Measurements from ENCODE around the gene UGT1A1.

The UGT1A1 gene

DNA sequence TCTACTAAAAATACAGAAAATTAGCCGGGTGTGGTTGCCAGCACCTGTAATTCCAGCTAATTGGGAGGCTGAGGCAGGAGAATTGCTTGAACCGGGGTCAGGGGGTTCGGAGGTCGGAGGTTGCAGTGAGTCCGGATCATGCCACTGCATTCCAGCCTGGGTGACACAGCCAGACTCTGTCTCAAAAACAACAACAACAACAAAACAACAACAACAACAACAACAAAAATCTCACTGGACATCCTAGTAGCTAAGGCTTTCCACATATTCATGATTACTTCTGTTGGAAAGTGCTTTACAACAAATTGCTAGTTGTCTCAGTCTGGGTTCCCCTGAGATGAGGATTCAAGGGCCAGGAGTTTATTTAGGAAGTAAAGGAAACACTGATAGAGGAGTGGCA lies 13.8 kb downstream of the UGT1A1 start:
- Histone ChIP-seq H3K4me3 (ENCODE audit: low read depth in 1 of 5, low read length in 5 of 5) (no peak overlapping the region), H3K4me1 (ENCODE audit: control insufficient read depth in 5 of 5, insufficient read depth in 5 of 5, low read length in 5 of 5) (no peaks in the 10 kb centered on the region), H3K27me3 (ENCODE audit: control insufficient read depth in 5 of 5, insufficient read depth in 4 of 5, low read length in 5 of 5) (peaks cover 0 to 4% (median 2%) of the 10 kb centered on the region in 5 donors), H3K9me3 (ENCODE audit: control insufficient read depth in 5 of 5, low read length in 5 of 5) (peaks cover 5 to 12% (median 8%) of the 10 kb centered on the region in 5 donors), H3K27ac (ENCODE audit: low read depth, low read length) (no peak overlapping the region), H3K36me3 (ENCODE audit: control insufficient read depth in 5 of 5, insufficient read depth in 5 of 5, low read length in 5 of 5) (no peaks in the 10 kb centered on the region), H3K9ac (ENCODE audit: low read length in 5 of 5) (no peak overlapping the region)

DNA sequence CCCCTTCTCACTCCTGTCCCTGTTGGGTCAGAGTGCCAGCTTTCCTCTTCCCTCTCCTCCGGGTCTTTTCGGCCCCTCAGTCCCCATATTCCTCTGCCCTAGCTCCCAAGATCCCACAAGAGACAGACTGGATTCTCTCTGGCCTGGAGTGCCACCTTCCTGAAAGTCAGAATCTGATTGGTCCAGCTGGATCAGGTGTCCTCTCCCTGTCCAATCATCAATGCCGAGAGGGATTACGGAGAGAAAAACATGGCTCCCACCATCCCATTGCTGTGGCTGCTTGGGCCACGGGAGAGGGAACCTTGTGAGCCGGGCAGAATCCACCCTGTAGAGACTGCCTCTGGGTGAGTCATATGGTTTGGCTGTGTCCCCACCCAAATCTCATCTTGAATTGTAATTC lies 15.3 kb downstream of the UGT1A1 start:
- no peak overlapping the region for H3K9ac ChIP-seq (ENCODE audit: low read length in 5 of 5)
- no peaks in the 10 kb centered on the region for H3K4me1 ChIP-seq (ENCODE audit: control insufficient read depth in 5 of 5, insufficient read depth in 5 of 5, low read length in 5 of 5)
- H3K9me3 ChIP-seq (ENCODE audit: control insufficient read depth in 5 of 5, low read length in 5 of 5), result peaks cover 5 to 13% (median 8%) of the 10 kb centered on the region in 5 donors
- H3K36me3 ChIP-seq (ENCODE audit: control insufficient read depth in 5 of 5, insufficient read depth in 5 of 5, low read length in 5 of 5), result no peaks in the 10 kb centered on the region
- no peak overlapping the region for H3K4me3 ChIP-seq (ENCODE audit: low read depth in 1 of 5, low read length in 5 of 5)
- H3K27me3 ChIP-seq (ENCODE audit: control insufficient read depth in 5 of 5, insufficient read depth in 4 of 5, low read length in 5 of 5), result peaks cover 0 to 2% (median 0%) of the 10 kb centered on the region in 5 donors
- H3K27ac ChIP-seq (ENCODE audit: low read depth, low read length), result no peak overlapping the region

DNA sequence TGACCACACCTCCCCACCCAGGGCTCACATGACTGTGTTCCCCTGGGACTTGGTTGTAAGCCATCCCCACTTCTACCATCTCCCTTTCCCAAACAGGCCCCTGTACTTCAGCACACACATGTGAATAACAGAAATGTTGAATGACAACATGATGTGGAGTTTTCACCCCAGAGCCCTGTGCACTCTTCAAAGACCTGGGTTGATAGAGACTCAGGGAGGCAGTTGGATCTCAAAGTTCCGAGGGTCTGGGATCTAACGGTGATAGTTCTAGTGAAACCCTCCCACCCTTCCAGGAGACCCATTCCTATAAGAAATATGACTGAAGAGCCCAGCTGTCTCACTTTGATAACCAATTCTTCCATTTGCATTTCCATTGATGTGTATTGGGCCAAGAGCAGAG lies 18.0 kb downstream of the UGT1A1 start, which contains the start of gene MROH2A:
TSS of gene MROH2A (plus strand) at position 301 of the 400 bp plus-strand sequence. CDS start 1,029 bp downstream, outside the sequence.
- Histone ChIP-seq H3K9me3 (ENCODE audit: control insufficient read depth in 5 of 5, low read length in 5 of 5) (peaks cover 5 to 13% (median 8%) of the 10 kb centered on the region in 5 donors), H3K36me3 (ENCODE audit: control insufficient read depth in 5 of 5, insufficient read depth in 5 of 5, low read length in 5 of 5) (no peaks in the 10 kb centered on the region), H3K27me3 (ENCODE audit: control insufficient read depth in 5 of 5, insufficient read depth in 4 of 5, low read length in 5 of 5) (no peaks in the 10 kb centered on the region), H3K27ac (ENCODE audit: low read depth, low read length) (no peak within 1 kb of the TSS), H3K4me1 (ENCODE audit: control insufficient read depth in 5 of 5, insufficient read depth in 5 of 5, low read length in 5 of 5) (no peaks in the 10 kb centered on the region), H3K4me3 (ENCODE audit: low read depth in 1 of 5, low read length in 5 of 5) (no peak within 1 kb of the TSS), H3K9ac (ENCODE audit: low read length in 5 of 5) (no peak within 1 kb of the TSS)

DNA sequence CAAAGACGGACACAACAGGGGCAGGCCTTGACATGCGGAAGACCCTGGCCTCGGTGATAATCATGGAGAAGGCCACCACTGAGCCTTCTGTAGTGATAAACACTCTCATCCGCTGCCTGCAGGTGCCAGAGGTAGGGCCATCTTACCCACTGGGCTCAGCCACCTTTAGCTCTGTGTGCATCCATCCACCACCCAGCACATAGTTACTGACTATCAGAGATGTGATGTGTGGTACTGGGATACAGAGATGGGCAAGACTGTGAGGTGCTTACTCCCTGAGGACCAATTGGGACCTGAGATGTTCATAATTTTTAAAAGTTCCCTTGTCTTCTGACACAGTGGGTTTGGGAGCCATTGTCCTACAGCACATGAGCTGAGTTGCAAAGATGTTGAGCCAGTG lies 19.7 kb downstream of the UGT1A1 start:
- Histone ChIP-seq H3K27ac (ENCODE audit: low read depth, low read length) (no peak overlapping the region), H3K36me3 (ENCODE audit: control insufficient read depth in 5 of 5, insufficient read depth in 5 of 5, low read length in 5 of 5) (no peaks in the 10 kb centered on the region), H3K4me3 (ENCODE audit: low read depth in 1 of 5, low read length in 5 of 5) (no peak overlapping the region), H3K27me3 (ENCODE audit: control insufficient read depth in 5 of 5, insufficient read depth in 4 of 5, low read length in 5 of 5) (no peaks in the 10 kb centered on the region), H3K4me1 (ENCODE audit: control insufficient read depth in 5 of 5, insufficient read depth in 5 of 5, low read length in 5 of 5) (no peaks in the 10 kb centered on the region), H3K9me3 (ENCODE audit: control insufficient read depth in 5 of 5, low read length in 5 of 5) (peaks cover 5 to 13% (median 8%) of the 10 kb centered on the region in 5 donors), H3K9ac (ENCODE audit: low read length in 5 of 5) (no peak overlapping the region)

DNA sequence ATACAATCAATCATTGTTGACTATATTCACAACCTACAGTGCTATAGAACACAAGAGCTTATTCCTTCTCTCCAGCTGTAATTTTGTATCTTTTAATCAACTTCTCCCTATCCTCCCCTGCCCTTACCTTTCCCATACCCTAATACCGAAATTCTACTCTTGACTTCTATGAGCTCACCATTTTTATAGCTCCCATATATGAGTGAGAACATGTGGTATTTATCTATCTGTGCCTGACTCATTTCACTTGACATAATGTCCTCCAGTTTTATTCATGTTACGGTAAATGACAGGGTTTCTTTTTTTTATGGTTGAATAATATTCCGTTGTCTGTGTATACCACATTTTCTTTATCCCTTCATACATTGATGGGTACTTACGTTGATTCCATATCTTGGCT lies 20.7 kb downstream of the UGT1A1 start:
- no peak overlapping the region for H3K9ac ChIP-seq (ENCODE audit: low read length in 5 of 5)
- H3K9me3 ChIP-seq (ENCODE audit: control insufficient read depth in 5 of 5, low read length in 5 of 5), result peaks cover 5 to 9% (median 8%) of the 10 kb centered on the region in 5 donors
- no peak overlapping the region for H3K27ac ChIP-seq (ENCODE audit: low read depth, low read length)
- no peaks in the 10 kb centered on the region for H3K4me1 ChIP-seq (ENCODE audit: control insufficient read depth in 5 of 5, insufficient read depth in 5 of 5, low read length in 5 of 5)
- no peaks in the 10 kb centered on the region for H3K36me3 ChIP-seq (ENCODE audit: control insufficient read depth in 5 of 5, insufficient read depth in 5 of 5, low read length in 5 of 5)
- no peak overlapping the region for H3K4me3 ChIP-seq (ENCODE audit: low read depth in 1 of 5, low read length in 5 of 5)
- H3K27me3 ChIP-seq (ENCODE audit: control insufficient read depth in 5 of 5, insufficient read depth in 4 of 5, low read length in 5 of 5), result no peaks in the 10 kb centered on the region

DNA sequence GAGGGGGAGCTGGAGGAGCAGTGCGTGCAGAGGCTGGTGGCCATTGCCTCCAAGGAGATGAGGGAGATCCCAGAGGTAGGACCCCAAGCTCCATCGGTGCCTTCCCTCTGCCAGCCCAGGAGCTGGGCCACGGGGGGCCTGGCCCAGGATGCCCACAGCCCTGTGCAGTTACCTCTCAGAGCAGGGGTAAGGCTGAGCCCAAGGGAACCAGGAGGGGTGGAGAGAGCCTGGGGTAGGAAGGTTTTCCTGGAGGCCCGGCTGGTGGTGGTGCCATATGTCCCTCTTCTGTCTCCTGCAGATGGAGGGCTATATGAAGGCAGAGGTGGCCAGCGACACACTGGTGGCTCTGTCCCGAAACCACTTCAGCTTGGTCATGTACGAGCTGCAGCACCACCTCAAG lies 29.5 kb downstream of the UGT1A1 start:
- Histone ChIP-seq H3K27me3 (ENCODE audit: control insufficient read depth in 5 of 5, insufficient read depth in 4 of 5, low read length in 5 of 5) (peaks cover 0 to 3% (median 0%) of the 10 kb centered on the region in 5 donors), H3K4me1 (ENCODE audit: control insufficient read depth in 5 of 5, insufficient read depth in 5 of 5, low read length in 5 of 5) (no peaks in the 10 kb centered on the region), H3K36me3 (ENCODE audit: control insufficient read depth in 5 of 5, insufficient read depth in 5 of 5, low read length in 5 of 5) (no peaks in the 10 kb centered on the region), H3K4me3 (ENCODE audit: low read depth in 1 of 5, low read length in 5 of 5) (peak overlapping the region in 1 of 5 donors; percentile 26), H3K9me3 (ENCODE audit: control insufficient read depth in 5 of 5, low read length in 5 of 5) (no peaks in the 10 kb centered on the region), H3K9ac (ENCODE audit: low read length in 5 of 5) (no peak overlapping the region), H3K27ac (ENCODE audit: low read depth, low read length) (no peak overlapping the region)

DNA sequence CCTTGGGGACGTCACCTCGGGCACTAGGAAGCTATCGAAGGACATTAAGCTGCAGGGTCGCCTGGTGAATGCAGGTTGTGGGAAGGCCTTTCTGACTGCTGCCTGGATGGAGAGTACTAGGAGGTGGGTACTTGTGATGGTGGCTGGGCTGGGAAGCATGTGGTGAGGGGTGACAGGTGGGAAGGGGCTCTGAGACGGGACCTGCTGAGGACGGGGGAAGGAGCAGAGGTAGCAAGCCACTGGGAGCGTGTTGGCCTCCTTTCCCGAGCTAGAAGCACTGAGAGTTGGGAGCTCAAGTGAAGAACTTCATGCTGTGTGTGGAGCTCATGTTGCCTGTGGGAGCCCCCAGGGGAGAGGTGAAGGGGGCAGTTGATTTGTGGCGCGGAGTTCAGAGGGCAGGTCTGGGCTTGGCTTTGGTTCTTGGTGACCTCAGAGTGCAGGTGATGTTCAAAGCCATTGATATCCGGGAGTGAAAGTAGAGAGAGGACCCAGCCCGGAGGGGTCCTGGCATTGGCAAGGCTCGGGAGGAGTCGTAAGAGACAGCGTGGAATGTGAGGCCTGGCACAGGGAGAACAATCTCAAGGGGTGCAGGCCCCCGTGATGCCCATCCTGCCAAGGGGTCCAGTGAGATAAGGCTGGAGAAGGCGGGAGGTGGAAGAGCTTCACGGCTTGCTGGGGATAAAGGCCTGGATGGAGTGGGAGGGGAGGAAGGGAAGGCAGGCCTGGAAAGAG lies 31.2 kb downstream of the UGT1A1 start:
- Histone ChIP-seq H3K27ac (ENCODE audit: low read depth, low read length) (no peak overlapping the region), H3K9me3 (ENCODE audit: control insufficient read depth in 5 of 5, low read length in 5 of 5) (no peaks in the 10 kb centered on the region), H3K27me3 (ENCODE audit: control insufficient read depth in 5 of 5, insufficient read depth in 4 of 5, low read length in 5 of 5) (peaks cover 0 to 3% (median 0%) of the 10 kb centered on the region in 5 donors)

DNA sequence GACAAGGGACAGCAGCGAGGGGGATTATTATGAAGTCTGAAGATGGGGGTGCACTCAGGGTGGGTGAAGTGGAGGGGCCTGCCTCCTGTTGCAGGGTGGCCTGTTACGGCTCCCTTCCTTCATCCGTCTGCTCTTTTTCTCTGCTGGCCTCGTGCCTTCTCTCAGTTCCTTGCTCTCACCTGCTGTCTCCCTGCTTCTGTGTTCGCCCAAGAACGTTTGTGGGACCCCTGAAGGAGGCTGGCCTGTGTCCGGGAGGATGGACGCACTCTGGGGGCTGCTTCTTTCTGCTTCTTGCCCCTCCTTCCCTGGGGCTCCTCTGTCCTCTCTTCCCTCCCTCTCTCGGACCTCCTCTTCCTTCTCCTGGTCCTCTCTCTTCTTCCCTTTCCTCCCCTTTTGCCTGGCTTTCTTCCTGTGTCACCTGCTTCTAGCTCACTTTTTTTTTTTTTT lies 31.8 kb downstream of the UGT1A1 start:
- peaks cover 0 to 3% (median 0%) of the 10 kb centered on the region in 5 donors for H3K27me3 ChIP-seq (ENCODE audit: control insufficient read depth in 5 of 5, insufficient read depth in 4 of 5, low read length in 5 of 5)
- H3K4me1 ChIP-seq (ENCODE audit: control insufficient read depth in 5 of 5, insufficient read depth in 5 of 5, low read length in 5 of 5), result no peaks in the 10 kb centered on the region
- H3K9me3 ChIP-seq (ENCODE audit: control insufficient read depth in 5 of 5, low read length in 5 of 5), result no peaks in the 10 kb centered on the region
- no peak overlapping the region for H3K27ac ChIP-seq (ENCODE audit: low read depth, low read length)
- no peak overlapping the region for H3K4me3 ChIP-seq (ENCODE audit: low read depth in 1 of 5, low read length in 5 of 5)
- no peak overlapping the region for H3K9ac ChIP-seq (ENCODE audit: low read length in 5 of 5)
- no peaks in the 10 kb centered on the region for H3K36me3 ChIP-seq (ENCODE audit: control insufficient read depth in 5 of 5, insufficient read depth in 5 of 5, low read length in 5 of 5)

More for the DNA sequence above, 31.2 kb downstream of the UGT1A1 start:
- Histone ChIP-seq H3K9ac (ENCODE audit: low read length in 5 of 5) (no peak overlapping the region), H3K4me3 (ENCODE audit: low read depth in 1 of 5, low read length in 5 of 5) (no peak overlapping the region), H3K4me1 (ENCODE audit: control insufficient read depth in 5 of 5, insufficient read depth in 5 of 5, low read length in 5 of 5) (no peaks in the 10 kb centered on the region), H3K36me3 (ENCODE audit: control insufficient read depth in 5 of 5, insufficient read depth in 5 of 5, low read length in 5 of 5) (no peaks in the 10 kb centered on the region)

DNA sequence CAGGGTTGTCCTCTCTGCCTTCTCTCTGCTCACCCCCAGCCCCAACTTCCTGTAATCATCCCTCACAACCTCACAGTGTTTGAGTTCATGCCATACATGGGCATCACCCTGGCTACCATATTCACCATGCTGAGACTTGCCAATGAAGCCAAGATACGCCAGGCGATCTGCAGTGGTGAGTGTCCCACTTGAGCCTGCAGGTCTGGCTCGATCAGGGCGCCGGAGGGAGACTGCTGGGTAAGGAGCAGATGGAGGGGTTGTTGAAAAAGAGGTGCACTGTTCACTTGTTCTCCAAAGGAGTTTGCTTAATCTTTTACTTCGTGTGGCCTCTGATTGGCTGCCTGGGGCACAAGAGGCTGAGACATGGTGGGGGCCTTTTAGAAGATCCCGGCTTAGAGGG lies 32.6 kb downstream of the UGT1A1 start:
- Histone ChIP-seq H3K9me3 (ENCODE audit: control insufficient read depth in 5 of 5, low read length in 5 of 5) (no peaks in the 10 kb centered on the region), H3K9ac (ENCODE audit: low read length in 5 of 5) (no peak overlapping the region), H3K4me3 (ENCODE audit: low read depth in 1 of 5, low read length in 5 of 5) (no peak overlapping the region), H3K27ac (ENCODE audit: low read depth, low read length) (no peak overlapping the region), H3K4me1 (ENCODE audit: control insufficient read depth in 5 of 5, insufficient read depth in 5 of 5, low read length in 5 of 5) (no peaks in the 10 kb centered on the region), H3K36me3 (ENCODE audit: control insufficient read depth in 5 of 5, insufficient read depth in 5 of 5, low read length in 5 of 5) (no peaks in the 10 kb centered on the region), H3K27me3 (ENCODE audit: control insufficient read depth in 5 of 5, insufficient read depth in 4 of 5, low read length in 5 of 5) (peaks cover 0 to 3% (median 0%) of the 10 kb centered on the region in 5 donors)

DNA sequence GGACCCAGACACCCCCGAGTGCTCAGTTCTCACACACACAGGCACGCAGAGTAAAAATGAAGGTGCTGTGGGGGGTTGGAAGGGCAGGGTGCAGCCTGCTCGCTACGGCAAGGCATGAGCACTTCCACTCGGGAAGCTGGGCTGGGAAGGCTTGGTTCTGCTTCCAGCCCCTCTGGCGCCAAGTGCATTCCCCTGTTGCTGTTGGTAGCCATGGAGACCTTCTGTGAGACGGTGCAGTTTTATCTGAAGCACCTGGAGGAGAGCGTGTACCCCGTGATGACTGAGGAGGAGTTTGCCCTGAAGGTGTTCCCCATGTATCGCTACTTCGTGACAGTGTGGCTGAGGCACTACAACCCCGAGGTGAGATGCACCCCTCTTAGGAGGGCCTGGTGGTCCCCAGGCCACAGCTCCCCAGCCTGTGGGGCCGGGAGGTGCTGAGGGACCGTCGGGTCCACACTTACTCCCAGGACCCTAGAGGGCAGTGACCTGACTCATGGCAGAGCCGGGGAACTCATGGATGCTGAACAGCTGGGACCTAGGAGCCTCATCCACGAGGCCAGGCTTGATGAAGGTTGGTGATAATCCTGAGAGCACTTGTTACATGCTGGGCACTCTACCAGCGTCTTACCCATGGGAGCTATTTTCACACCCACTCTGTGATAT lies 33.5 kb downstream of the UGT1A1 start:
- no peak overlapping the region for H3K9ac ChIP-seq (ENCODE audit: low read length in 5 of 5)
- H3K27ac ChIP-seq (ENCODE audit: low read depth, low read length), result no peak overlapping the region
- H3K4me3 ChIP-seq (ENCODE audit: low read depth in 1 of 5, low read length in 5 of 5), result no peak overlapping the region
- peaks cover 0 to 3% (median 0%) of the 10 kb centered on the region in 5 donors for H3K27me3 ChIP-seq (ENCODE audit: control insufficient read depth in 5 of 5, insufficient read depth in 4 of 5, low read length in 5 of 5)
- H3K9me3 ChIP-seq (ENCODE audit: control insufficient read depth in 5 of 5, low read length in 5 of 5), result no peaks in the 10 kb centered on the region
- H3K4me1 ChIP-seq (ENCODE audit: control insufficient read depth in 5 of 5, insufficient read depth in 5 of 5, low read length in 5 of 5), result no peaks in the 10 kb centered on the region
- H3K36me3 ChIP-seq (ENCODE audit: control insufficient read depth in 5 of 5, insufficient read depth in 5 of 5, low read length in 5 of 5), result no peaks in the 10 kb centered on the region
